Measurements from ENCODE around the gene SVEP1.

- no peak for TF ChIP-seq CTCF (IDR thresholded peaks at IDR 0.05)
- no peak for TF ChIP-seq POLR2A (IDR thresholded peaks at IDR 0.05)
- no peak for TF ChIP-seq EP300 (IDR thresholded peaks at IDR 0.05)
Observed at GRCh38 chr9:110337727-110338126, 241.8 kb downstream of the SVEP1 start, which contains the start of gene TXNDC8.
